ENCODE results near the gene SRPX. TPM values are rescaled to one million over a fixed set of nuclear protein-coding genes. Genes with fewer than 3 reads are reported as not detected.

SRPX gene
- total and polyA plus RNA-seq, 2 donors from 2014 or later, result 6.1 to 39.2 TPM

DNA sequence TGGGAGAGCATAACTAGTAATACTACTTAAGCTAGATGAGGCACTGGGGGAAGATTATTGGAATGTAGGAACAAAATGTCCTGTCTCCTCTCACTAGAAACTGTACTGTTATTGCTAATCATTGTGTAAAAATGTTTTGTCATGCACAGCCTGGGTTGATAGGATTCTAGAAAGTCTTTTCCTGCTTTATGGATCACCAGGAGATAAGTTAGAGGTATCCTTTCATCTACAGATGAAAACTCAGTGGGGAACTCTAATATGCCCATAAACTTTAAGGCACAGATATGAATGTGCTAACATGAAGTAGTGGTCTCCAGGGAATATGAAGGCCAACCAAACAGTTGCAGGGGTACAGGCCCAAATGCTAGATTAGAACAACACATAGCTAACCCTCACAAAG is 57.5 kb downstream of the SRPX start:
- Histone ChIP-seq H3K4me1 (ENCODE audit: control insufficient read depth in 2 of 3, insufficient read depth in 2 of 3, low read depth in 1 of 3, low read length in 3 of 3) (peaks cover 0 to 3% (median 0%) of the 10 kb centered on the region in 3 donors), H3K36me3 (ENCODE audit: control insufficient read depth in 2 of 3, insufficient read depth in 3 of 3, low read length in 3 of 3) (no peaks in the 10 kb centered on the region), H3K27ac (ENCODE audit: low read depth in 2 of 2, low read length in 2 of 2) (no peak overlapping the region), H3K9me3 (ENCODE audit: control insufficient read depth in 2 of 3, insufficient read depth in 1 of 3, low read length in 3 of 3) (no peaks in the 10 kb centered on the region), H3K9ac (ENCODE audit: low read length in 3 of 3) (no peak overlapping the region), H3K4me3 (ENCODE audit: low read length in 3 of 3) (no peak overlapping the region), H3K27me3 (ENCODE audit: control insufficient read depth, insufficient read depth, low read length) (no peaks in the 10 kb centered on the region)
- intact Hi-C loops (cut with DNase I), result no loop called here
- DNase-seq, result no peak
- no peak for FAIRE-seq
- TF ChIP-seq, protein P1, sequence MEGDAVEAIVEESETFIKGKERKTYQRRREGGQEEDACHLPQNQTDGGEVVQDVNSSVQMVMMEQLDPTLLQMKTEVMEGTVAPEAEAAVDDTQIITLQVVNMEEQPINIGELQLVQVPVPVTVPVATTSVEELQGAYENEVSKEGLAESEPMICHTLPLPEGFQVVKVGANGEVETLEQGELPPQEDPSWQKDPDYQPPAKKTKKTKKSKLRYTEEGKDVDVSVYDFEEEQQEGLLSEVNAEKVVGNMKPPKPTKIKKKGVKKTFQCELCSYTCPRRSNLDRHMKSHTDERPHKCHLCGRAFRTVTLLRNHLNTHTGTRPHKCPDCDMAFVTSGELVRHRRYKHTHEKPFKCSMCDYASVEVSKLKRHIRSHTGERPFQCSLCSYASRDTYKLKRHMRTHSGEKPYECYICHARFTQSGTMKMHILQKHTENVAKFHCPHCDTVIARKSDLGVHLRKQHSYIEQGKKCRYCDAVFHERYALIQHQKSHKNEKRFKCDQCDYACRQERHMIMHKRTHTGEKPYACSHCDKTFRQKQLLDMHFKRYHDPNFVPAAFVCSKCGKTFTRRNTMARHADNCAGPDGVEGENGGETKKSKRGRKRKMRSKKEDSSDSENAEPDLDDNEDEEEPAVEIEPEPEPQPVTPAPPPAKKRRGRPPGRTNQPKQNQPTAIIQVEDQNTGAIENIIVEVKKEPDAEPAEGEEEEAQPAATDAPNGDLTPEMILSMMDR (IDR thresholded peaks at IDR 0.05; ENCODE audit: borderline replicate concordance, extremely low read depth, insufficient read depth), result no peak

DNA sequence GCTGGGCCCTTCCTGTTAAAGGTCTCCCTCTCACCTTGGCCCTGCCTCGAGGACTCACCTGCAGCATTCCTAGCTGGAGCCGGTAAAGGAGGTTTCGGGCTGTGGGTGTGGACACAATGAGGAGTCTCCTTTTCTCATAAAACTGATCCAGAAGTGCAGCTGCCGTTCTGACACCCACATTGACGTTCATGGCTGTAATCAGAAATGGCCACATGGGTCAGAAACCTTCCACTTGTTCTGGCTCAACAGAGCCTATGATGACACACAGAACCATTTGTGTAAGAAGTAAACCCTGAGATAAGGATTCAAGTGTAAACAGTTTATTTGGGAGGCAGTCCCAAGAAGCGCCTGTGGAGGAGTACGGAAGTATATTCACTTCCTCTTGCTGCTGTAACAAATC is 63.8 kb downstream of the SRPX start:
- DNase-seq (no peak), FAIRE-seq (no peak)
- H3K36me3 ChIP-seq (ENCODE audit: control insufficient read depth in 2 of 3, insufficient read depth in 3 of 3, low read length in 3 of 3), result no peaks in the 10 kb centered on the region
- no peaks in the 10 kb centered on the region for H3K9me3 ChIP-seq (ENCODE audit: control insufficient read depth in 2 of 3, insufficient read depth in 1 of 3, low read length in 3 of 3)
- H3K9ac ChIP-seq (ENCODE audit: low read length in 3 of 3), result no peak overlapping the region
- TF ChIP-seq, protein P1 (IDR thresholded peaks at IDR 0.05; ENCODE audit: borderline replicate concordance, extremely low read depth, insufficient read depth), result no peak
- H3K4me3 ChIP-seq (ENCODE audit: low read length in 3 of 3), result no peak overlapping the region
- no peaks in the 10 kb centered on the region for H3K4me1 ChIP-seq (ENCODE audit: control insufficient read depth in 2 of 3, insufficient read depth in 2 of 3, low read depth in 1 of 3, low read length in 3 of 3)
- no peaks in the 10 kb centered on the region for H3K27me3 ChIP-seq (ENCODE audit: control insufficient read depth, insufficient read depth, low read length)
- intact Hi-C loops (cut with DNase I), result no loop called here
- no peak overlapping the region for H3K27ac ChIP-seq (ENCODE audit: low read depth in 2 of 2, low read length in 2 of 2)

DNA sequence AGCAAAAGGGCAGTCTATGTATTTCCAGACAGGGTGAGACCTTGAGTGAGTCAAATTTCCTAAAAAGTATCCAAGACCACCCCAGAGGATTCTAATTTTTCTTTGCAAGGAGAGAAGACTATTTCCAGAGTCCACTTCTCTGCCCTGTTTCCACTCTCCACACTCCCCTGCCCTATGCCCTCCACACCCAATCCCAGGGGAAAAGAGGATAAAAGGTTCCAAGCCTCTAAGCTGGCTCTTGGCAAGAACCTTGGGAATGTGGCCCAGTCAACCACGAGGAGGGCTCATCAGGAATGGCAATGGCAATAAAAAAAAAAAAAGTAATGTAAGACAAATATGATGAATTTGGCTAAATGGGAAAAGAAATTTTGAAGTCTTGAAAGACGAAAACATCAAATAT is 65.9 kb downstream of the SRPX start:
- intact Hi-C loops (cut with DNase I), result no loop called here
- H3K36me3 ChIP-seq (ENCODE audit: control insufficient read depth in 2 of 3, insufficient read depth in 3 of 3, low read length in 3 of 3), result no peaks in the 10 kb centered on the region
- no peak overlapping the region for H3K27ac ChIP-seq (ENCODE audit: low read depth in 2 of 2, low read length in 2 of 2)
- no peaks in the 10 kb centered on the region for H3K27me3 ChIP-seq (ENCODE audit: control insufficient read depth, insufficient read depth, low read length)
- no peaks in the 10 kb centered on the region for H3K4me1 ChIP-seq (ENCODE audit: control insufficient read depth in 2 of 3, insufficient read depth in 2 of 3, low read depth in 1 of 3, low read length in 3 of 3)
- TF ChIP-seq, protein P1 (IDR thresholded peaks at IDR 0.05; ENCODE audit: borderline replicate concordance, extremely low read depth, insufficient read depth), result no peak
- no peak overlapping the region for H3K4me3 ChIP-seq (ENCODE audit: low read length in 3 of 3)
- no peak overlapping the region for H3K9ac ChIP-seq (ENCODE audit: low read length in 3 of 3)
- FAIRE-seq, result no peak
- H3K9me3 ChIP-seq (ENCODE audit: control insufficient read depth in 2 of 3, insufficient read depth in 1 of 3, low read length in 3 of 3), result no peaks in the 10 kb centered on the region
- no peak for DNase-seq

DNA sequence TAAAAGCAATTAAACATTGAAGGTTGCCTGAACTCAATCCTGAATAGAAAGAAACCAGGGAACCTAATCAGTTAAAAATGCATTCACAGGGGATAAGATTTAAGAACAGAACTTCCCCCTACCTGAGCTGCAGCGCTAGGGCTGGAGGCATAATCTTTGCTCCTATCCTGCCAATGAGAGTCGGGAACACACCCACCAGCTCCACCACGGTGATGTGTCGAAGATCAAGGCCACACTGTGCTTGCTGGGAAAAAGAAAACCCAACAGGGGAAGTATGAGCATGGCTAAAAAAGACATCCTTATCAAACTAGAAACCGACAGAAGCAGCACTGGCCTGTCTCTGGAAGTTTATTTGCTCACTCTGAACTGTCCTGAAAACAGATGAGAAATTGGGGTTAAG is 66.3 kb downstream of the SRPX start:
- Histone ChIP-seq H3K36me3 (ENCODE audit: control insufficient read depth in 2 of 3, insufficient read depth in 3 of 3, low read length in 3 of 3) (no peaks in the 10 kb centered on the region), H3K27ac (ENCODE audit: low read depth in 2 of 2, low read length in 2 of 2) (no peak overlapping the region), H3K4me1 (ENCODE audit: control insufficient read depth in 2 of 3, insufficient read depth in 2 of 3, low read depth in 1 of 3, low read length in 3 of 3) (no peaks in the 10 kb centered on the region), H3K9me3 (ENCODE audit: control insufficient read depth in 2 of 3, insufficient read depth in 1 of 3, low read length in 3 of 3) (no peaks in the 10 kb centered on the region), H3K4me3 (ENCODE audit: low read length in 3 of 3) (no peak overlapping the region), H3K9ac (ENCODE audit: low read length in 3 of 3) (no peak overlapping the region), H3K27me3 (ENCODE audit: control insufficient read depth, insufficient read depth, low read length) (no peaks in the 10 kb centered on the region)
- DNase-seq (no peak), FAIRE-seq (no peak)
- TF ChIP-seq, protein P1 (IDR thresholded peaks at IDR 0.05; ENCODE audit: borderline replicate concordance, extremely low read depth, insufficient read depth), result no peak
- intact Hi-C loops (cut with DNase I), result no loop called here
